ENCODE data around the gene PRKN. TPM values are rescaled to one million over a fixed set of nuclear protein-coding genes. Genes with fewer than 3 reads are reported as not detected.
"Not testable (repeated sequence)": the region's sequence is repeated elsewhere in the genome, so short reads cannot be mapped to it uniquely, and the experiment has no call there.

Gene PRKN
- total RNA-seq, 2 donors from 2014 or later = 15.7 to 19.3 TPM

DNA sequence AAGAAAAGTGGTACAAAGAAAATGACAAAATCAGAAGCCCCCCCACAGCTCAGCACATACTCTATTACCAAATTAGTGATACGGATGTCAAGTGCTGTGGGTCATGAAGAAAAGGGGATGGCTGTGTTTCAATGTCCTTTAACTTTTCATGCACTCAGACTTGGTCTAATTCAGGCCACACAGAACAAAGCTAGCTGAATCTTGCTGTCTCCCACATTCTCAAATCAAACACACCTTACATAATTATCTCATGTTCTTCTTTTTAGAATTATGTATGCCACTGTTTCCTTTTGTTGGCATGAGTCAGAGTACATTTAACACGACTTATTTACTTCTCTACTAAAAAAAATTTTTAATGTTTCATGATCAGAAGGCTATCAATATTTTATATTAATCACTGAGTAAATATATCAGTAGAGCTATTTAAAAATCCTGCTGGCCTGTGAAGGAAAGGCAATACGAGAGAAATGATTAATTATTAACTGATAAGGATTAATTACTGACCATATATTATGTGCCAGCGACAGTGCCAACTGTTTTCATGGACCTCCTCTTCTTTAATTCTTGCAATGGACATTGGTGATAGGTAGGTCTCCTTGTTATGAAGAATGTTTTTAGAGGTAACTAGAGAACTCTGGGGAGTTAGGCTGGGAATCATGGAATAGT is 857.2 kb downstream of the PRKN start:
- no peaks in the 10 kb centered on the region for H3K4me1 ChIP-seq
- H3K27ac ChIP-seq = no peak overlapping the region
- H3K36me3 ChIP-seq = no peaks in the 10 kb centered on the region
- H3K9me3 ChIP-seq = no peaks in the 10 kb centered on the region
- TF ChIP-seq, protein P1, sequence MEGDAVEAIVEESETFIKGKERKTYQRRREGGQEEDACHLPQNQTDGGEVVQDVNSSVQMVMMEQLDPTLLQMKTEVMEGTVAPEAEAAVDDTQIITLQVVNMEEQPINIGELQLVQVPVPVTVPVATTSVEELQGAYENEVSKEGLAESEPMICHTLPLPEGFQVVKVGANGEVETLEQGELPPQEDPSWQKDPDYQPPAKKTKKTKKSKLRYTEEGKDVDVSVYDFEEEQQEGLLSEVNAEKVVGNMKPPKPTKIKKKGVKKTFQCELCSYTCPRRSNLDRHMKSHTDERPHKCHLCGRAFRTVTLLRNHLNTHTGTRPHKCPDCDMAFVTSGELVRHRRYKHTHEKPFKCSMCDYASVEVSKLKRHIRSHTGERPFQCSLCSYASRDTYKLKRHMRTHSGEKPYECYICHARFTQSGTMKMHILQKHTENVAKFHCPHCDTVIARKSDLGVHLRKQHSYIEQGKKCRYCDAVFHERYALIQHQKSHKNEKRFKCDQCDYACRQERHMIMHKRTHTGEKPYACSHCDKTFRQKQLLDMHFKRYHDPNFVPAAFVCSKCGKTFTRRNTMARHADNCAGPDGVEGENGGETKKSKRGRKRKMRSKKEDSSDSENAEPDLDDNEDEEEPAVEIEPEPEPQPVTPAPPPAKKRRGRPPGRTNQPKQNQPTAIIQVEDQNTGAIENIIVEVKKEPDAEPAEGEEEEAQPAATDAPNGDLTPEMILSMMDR (IDR thresholded peaks at IDR 0.05) = no peak
- no peak overlapping the region for H3K4me3 ChIP-seq
- H3K27me3 ChIP-seq = no peaks in the 10 kb centered on the region
- no peak for DNase-seq (ENCODE audit: low spot score)

DNA sequence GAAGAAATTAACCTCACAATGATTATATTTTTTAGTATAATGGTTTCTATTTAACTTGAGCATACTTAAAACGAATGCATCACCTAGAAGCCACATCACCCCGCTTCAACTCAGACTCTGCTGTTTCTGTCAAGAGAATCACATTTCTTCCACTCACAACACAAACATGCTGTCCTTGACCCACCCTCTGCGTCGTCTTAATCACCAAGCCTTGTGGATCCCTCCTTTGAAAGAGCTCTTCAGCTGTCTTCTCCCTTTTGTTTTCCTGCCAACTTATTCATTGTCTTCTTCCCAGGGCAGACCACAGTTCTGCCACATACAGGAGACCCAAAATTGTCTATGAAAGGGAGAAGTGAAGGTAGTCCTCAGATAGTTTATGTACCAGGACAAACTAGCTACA is 858.1 kb downstream of the PRKN start:
- TF ChIP-seq, protein P1 (IDR thresholded peaks at IDR 0.05) = no peak
- Histone ChIP-seq H3K9me3 (no peaks in the 10 kb centered on the region), H3K4me1 (no peaks in the 10 kb centered on the region), H3K27me3 (no peaks in the 10 kb centered on the region), H3K4me3 (no peak overlapping the region), H3K27ac (no peak overlapping the region), H3K36me3 (no peaks in the 10 kb centered on the region)
- no peak for DNase-seq (ENCODE audit: low spot score)

DNA sequence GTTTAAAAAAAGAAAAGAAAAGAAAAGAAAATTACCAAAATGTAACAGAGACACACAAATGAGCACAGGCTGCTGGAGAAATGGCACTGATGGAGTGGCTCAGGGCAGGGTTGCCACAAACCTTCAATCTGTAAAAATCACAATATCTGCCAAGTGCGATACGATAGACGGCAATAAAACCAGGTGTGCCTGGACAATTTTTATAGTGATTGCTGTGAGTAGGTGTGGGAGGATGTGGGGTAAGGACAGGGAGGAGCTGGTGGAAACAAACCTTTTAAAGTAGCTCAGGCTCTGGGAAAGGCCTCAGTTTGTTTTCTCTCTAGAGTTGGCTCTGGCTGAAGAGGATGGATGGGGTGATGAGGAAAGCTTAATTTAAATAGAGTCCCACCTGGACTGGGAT is 861.0 kb downstream of the PRKN start:
- TF ChIP-seq, protein P1 (IDR thresholded peaks at IDR 0.05) = no peak
- H3K4me3 ChIP-seq = no peak overlapping the region

DNA sequence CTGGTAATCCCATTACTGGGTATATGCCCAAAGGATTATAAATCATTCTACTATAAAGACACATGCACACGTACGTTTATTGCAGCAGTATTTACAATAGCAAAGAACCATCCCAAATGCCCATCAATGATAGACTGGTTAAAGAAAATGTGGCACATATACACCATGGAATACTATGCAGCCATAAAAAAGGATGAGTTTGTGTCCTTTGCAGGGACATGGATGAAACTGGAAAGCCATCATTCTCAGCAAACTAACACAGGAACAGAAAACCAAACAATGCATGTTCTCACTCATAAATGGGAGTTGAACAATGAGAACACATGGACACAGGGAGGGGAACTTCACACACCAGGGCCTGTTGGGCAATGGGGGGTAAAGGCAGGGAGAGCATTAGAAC is 866.5 kb downstream of the PRKN start:
- H3K27me3 ChIP-seq; H3K4me3 ChIP-seq; H3K9me3 ChIP-seq; H3K4me1 ChIP-seq; H3K27ac ChIP-seq; H3K36me3 ChIP-seq; DNase-seq (ENCODE audit: low spot score): not testable (repeated sequence)

More for the DNA sequence above, 861.0 kb downstream of the PRKN start:
- H3K4me1 ChIP-seq = no peaks in the 10 kb centered on the region
- no peaks in the 10 kb centered on the region for H3K9me3 ChIP-seq
- no peak overlapping the region for H3K27ac ChIP-seq
- no peak for DNase-seq (ENCODE audit: low spot score)
- H3K36me3 ChIP-seq = no peaks in the 10 kb centered on the region
- H3K27me3 ChIP-seq = no peaks in the 10 kb centered on the region

DNA sequence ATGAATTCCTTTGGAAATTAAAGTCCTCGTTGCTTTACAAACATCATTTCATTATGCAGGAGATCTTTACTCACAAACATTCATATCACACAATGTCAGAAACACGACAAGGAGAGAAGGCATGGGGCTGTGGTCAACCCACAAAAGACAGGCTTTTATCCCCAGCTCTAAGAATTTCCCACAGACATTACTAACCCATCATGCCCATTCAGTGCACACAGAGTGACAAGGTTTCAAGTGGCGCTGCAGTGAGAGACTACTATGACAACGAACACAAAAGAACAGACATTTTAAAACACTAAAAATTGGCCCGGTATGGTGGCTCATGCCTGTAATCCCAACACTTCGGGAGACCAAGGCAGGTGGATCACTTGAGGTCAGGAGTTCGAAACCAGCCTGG is 873.9 kb downstream of the PRKN start:
- Histone ChIP-seq H3K27ac (no peak overlapping the region), H3K4me1 (no peaks in the 10 kb centered on the region), H3K4me3 (no peak overlapping the region), H3K9me3 (no peaks in the 10 kb centered on the region), H3K36me3 (no peaks in the 10 kb centered on the region), H3K27me3 (no peaks in the 10 kb centered on the region)
- TF ChIP-seq, protein P1 (IDR thresholded peaks at IDR 0.05) = no peak
- no peak for DNase-seq (ENCODE audit: low spot score)

DNA sequence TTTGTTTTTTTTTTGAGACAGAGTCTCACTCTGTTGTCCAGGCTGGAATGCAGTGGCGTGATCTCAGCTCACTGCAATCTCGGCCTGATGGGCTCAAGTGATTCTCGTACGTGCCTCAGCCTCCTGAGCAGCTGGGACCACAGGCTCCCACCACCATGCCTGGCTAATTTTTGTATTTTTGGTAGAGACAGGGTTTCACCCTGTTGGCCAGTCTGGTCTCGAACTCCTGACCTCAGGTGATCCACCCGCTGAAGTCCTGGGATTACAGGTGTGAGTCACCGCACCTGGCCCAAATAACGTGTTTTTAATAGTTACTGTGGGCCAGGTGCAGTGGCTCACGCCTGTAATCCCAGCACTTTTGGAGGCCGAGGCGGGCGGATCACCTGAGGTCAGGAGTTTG is 876.1 kb downstream of the PRKN start:
- H3K9me3 ChIP-seq; H3K4me1 ChIP-seq; H3K36me3 ChIP-seq; H3K4me3 ChIP-seq; H3K27ac ChIP-seq; DNase-seq (ENCODE audit: low spot score); H3K27me3 ChIP-seq: not testable (repeated sequence)

GRCh38 chr6:161850562-161850961 is 877.0 kb downstream of the PRKN start:
- no peak overlapping the region for H3K27ac ChIP-seq
- no peaks in the 10 kb centered on the region for H3K36me3 ChIP-seq
- H3K4me1 ChIP-seq = no peaks in the 10 kb centered on the region
- H3K9me3 ChIP-seq = no peaks in the 10 kb centered on the region
- DNase-seq (ENCODE audit: low spot score) = no peak
- TF ChIP-seq, protein P1 (IDR thresholded peaks at IDR 0.05) = no peak
- no peak overlapping the region for H3K4me3 ChIP-seq
- no peaks in the 10 kb centered on the region for H3K27me3 ChIP-seq
